PFSK-1 (cell line): ENCODE measurements around the gene GTF2E1. TPM values are rescaled to one million over a fixed set of nuclear protein-coding genes. Genes with fewer than 3 reads are reported as not detected.

ENCODE experiments used
- FOXP2 ChIP-seq: optimal IDR thresholded peaks from 2 replicates; pipeline ENCODE3; 2011; ENCODE audit warnings: borderline replicate concordance, control low read depth, inconsistent platforms; ENCODE audit not compliant: insufficient read depth; ENCODE audit errors: extremely low read length, extremely low read depth
- POLR2AphosphoS5 ChIP-seq: IDR thresholded peaks from 2 replicates; pipeline ENCODE4 v1.6.1; 2012; ENCODE audit warnings: low read depth, mild to moderate bottlenecking, control low read depth, low read length, moderate library complexity
- SIN3A ChIP-seq: IDR thresholded peaks from 2 replicates; pipeline ENCODE4 v1.6.1; 2012; ENCODE audit warnings: mild to moderate bottlenecking, low read length, moderate library complexity, borderline replicate concordance; ENCODE audit not compliant: insufficient read depth
- TAF1 ChIP-seq: IDR thresholded peaks from 2 replicates; pipeline ENCODE4 v1.6.1; 2012; ENCODE audit warnings: low read length, control low read depth, borderline replicate concordance; ENCODE audit not compliant: insufficient read depth
- polyA plus RNA-seq: library from polyadenylated mRNA; unstranded; fragments of >200 nt; gene quantifications from one replicate; pipeline ENCODE4 v1.2.1, GENCODE V29; 2012; ENCODE audit warnings: low read depth, missing spikeins; ENCODE audit not compliant: insufficient read length
- TF ChIP-seq, protein P1 (sequence below), 2 experiments: IDR thresholded peaks; 2 replicates each; pipeline versions ENCODE4 v1.6.1 to v1.8.0; 2011 to 2012; ENCODE audit warnings: low read depth in 2 of 2, low read length in 2 of 2, control low read depth in 1 of 2, inconsistent platforms in 1 of 2, mild to moderate bottlenecking in 1 of 2, moderate library complexity in 1 of 2; ENCODE audit not compliant: insufficient read depth in 1 of 2

Gene GTF2E1
- polyA plus RNA-seq = 2.2 TPM

DNA sequence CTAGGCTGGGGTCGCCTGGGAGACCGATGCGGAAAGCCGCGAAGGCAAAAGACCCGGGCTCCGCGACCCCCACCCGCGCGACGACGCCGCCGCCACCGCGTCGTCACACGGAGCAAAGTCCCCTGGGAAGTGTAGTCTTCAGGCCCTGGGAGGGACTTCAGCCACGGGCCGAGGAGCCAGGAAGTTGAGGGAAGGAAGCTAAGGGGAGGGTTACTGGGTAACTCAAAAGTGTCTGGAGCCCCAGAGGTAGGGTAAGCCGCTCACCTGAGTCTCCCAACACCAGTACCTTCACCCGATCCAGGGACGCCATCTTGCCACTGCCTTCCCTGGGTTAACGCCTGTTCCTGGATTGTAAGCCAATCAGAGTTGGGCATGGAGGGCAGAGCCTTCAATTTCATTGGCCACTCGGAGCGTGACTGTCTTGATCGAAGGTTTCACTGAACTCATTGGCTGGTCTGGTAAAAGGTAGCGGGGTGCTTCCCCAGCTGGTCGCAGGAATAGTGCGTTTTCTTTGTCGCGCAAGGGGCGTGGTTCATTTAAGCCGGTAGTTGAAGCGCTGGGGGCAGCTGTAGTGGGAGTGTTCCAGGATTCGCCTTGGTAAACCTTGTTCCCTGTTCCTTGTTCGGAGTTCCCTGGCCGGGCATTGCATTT lies at the start of gene GTF2E1, which contains the start of gene RABL3:
Gene GTF2E1 (plus strand): TSS at position 547 of the 651 bp plus-strand sequence. CDS start 7,809 bp downstream, outside the sequence.
Gene RABL3 (minus strand): TSS at position 319 of the 651 bp plus-strand sequence. CDS start 9 bp downstream, at position 310.
- TF ChIP-seq FOXP2 (no peak), POLR2AphosphoS5 (peak; percentile 70; the same call in 1 of the 2 replicates), TAF1 (peak; percentile 50; the same call in 1 of the 2 replicates), SIN3A (peak; percentile 92; the same call in 1 of the 2 replicates)
- TF ChIP-seq, protein P1, sequence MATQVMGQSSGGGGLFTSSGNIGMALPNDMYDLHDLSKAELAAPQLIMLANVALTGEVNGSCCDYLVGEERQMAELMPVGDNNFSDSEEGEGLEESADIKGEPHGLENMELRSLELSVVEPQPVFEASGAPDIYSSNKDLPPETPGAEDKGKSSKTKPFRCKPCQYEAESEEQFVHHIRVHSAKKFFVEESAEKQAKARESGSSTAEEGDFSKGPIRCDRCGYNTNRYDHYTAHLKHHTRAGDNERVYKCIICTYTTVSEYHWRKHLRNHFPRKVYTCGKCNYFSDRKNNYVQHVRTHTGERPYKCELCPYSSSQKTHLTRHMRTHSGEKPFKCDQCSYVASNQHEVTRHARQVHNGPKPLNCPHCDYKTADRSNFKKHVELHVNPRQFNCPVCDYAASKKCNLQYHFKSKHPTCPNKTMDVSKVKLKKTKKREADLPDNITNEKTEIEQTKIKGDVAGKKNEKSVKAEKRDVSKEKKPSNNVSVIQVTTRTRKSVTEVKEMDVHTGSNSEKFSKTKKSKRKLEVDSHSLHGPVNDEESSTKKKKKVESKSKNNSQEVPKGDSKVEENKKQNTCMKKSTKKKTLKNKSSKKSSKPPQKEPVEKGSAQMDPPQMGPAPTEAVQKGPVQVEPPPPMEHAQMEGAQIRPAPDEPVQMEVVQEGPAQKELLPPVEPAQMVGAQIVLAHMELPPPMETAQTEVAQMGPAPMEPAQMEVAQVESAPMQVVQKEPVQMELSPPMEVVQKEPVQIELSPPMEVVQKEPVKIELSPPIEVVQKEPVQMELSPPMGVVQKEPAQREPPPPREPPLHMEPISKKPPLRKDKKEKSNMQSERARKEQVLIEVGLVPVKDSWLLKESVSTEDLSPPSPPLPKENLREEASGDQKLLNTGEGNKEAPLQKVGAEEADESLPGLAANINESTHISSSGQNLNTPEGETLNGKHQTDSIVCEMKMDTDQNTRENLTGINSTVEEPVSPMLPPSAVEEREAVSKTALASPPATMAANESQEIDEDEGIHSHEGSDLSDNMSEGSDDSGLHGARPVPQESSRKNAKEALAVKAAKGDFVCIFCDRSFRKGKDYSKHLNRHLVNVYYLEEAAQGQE (IDR thresholded peaks at IDR 0.05; ENCODE audit: insufficient read depth in 1 of 2, low read depth in 2 of 2, low read length in 2 of 2) = no peak

DNA sequence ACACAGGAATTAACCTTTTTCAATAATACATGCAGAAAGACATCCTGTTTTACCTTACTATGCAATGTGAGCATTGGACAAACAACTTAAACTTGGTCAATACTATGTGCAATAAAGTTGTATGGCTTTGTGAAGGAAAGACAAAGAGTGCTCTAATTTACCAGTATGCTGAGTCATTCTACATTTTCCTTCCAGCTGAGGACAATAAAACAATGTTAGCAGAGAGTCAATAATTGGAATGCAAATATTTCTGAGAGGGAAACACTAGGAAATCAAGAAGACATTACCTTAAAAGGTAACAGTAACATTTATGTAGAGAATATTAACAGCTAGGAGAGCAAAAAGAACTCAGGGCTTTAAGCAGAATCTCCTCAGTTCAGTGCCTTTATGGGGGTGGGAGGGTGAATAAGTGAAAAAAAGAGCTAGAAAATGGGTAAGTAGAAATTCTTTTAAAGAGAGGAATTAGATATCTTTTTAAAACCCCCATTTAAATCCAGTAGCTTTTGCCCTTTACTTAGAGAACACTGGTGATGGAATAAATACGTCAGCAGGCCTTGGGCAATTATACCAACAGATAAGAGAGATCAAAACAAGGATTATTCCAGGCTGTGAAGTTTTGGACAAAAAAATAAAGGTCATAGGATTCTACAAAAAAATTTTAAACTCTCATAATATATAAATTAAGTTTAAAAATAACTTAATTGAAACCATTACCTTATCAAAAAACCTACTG lies 48.9 kb upstream of the GTF2E1 start:
- TF ChIP-seq TAF1 (no peak), SIN3A (no peak), FOXP2 (no peak), POLR2AphosphoS5 (no peak)
- TF ChIP-seq, protein P1 (IDR thresholded peaks at IDR 0.05; ENCODE audit: insufficient read depth in 1 of 2, low read depth in 2 of 2, low read length in 2 of 2) = no peak

GRCh38 chr3:120699333-120699732 lies 43.2 kb upstream of the GTF2E1 start:
- TF ChIP-seq POLR2AphosphoS5 = no peak
- TF ChIP-seq SIN3A = no peak
- TF ChIP-seq FOXP2 = no peak

GRCh38 chr3:120705884-120706582 lies 36.5 kb upstream of the GTF2E1 start:
- TF ChIP-seq SIN3A = no peak
- TF ChIP-seq POLR2AphosphoS5 = no peak
- TF ChIP-seq FOXP2 = no peak
- TF ChIP-seq, protein P1 (IDR thresholded peaks at IDR 0.05; ENCODE audit: insufficient read depth in 1 of 2, low read depth in 2 of 2, low read length in 2 of 2) = no peak
- TF ChIP-seq TAF1 = no peak

GRCh38 chr3:120706950-120707349 lies 35.6 kb upstream of the GTF2E1 start:
- TF ChIP-seq FOXP2 (no peak), POLR2AphosphoS5 (no peak), TAF1 (no peak), SIN3A (no peak)
- TF ChIP-seq, protein P1 (IDR thresholded peaks at IDR 0.05; ENCODE audit: insufficient read depth in 1 of 2, low read depth in 2 of 2, low read length in 2 of 2) = no peak
